Measurements from ENCODE around the gene SOX3.

SOX3 gene

GRCh38 chrX:140492066-140492994 lies 12.5 kb downstream of the SOX3 start:
- no peak for DNase-seq

- no peak for DNase-seq
Measured at GRCh38 chrX:140480765-140481164, 24.1 kb downstream of the SOX3 start.

- no peak for DNase-seq
Measured at GRCh38 chrX:140477987-140478386, 26.9 kb downstream of the SOX3 start.

- no peak for DNase-seq
Measured at GRCh38 chrX:140475025-140475424, 29.8 kb downstream of the SOX3 start.

- no peak for DNase-seq
Measured at GRCh38 chrX:140467211-140467610, 37.7 kb downstream of the SOX3 start.

Data from SIG-M5 (cell line).